ENCODE measurements around the gene KBTBD12.

DNA sequence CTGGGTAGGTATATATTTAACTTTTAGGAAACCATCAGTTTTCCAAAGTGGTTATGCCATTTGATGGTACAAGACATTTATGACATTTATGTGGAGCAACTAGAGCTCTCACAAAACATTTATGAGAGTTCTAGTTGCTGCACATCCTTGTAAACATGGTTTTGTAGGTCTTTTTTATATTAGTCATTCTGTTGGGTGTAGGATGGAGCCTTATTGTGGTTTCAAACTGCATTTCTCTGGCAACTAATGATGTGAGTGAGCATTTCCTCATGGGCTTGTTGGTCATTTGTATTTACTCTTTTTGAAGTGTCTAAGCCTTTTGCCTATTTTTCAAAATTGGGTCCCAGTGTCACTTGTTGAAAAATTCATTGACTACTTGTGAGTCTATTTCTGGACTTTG, 47.0 kb upstream of the KBTBD12 start:
- TF ChIP-seq, protein P1, sequence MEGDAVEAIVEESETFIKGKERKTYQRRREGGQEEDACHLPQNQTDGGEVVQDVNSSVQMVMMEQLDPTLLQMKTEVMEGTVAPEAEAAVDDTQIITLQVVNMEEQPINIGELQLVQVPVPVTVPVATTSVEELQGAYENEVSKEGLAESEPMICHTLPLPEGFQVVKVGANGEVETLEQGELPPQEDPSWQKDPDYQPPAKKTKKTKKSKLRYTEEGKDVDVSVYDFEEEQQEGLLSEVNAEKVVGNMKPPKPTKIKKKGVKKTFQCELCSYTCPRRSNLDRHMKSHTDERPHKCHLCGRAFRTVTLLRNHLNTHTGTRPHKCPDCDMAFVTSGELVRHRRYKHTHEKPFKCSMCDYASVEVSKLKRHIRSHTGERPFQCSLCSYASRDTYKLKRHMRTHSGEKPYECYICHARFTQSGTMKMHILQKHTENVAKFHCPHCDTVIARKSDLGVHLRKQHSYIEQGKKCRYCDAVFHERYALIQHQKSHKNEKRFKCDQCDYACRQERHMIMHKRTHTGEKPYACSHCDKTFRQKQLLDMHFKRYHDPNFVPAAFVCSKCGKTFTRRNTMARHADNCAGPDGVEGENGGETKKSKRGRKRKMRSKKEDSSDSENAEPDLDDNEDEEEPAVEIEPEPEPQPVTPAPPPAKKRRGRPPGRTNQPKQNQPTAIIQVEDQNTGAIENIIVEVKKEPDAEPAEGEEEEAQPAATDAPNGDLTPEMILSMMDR (conservative IDR thresholded peaks at IDR 0.05): no peak
- TF ChIP-seq ZFX (IDR thresholded peaks at IDR 0.05): no peak
